Measurements from ENCODE around the gene RNU1-2.
"Not testable (repeated sequence)": the region's sequence is repeated elsewhere in the genome, so short reads cannot be mapped to it uniquely, and the experiment has no call there.

RNU1-2 gene

DNA sequence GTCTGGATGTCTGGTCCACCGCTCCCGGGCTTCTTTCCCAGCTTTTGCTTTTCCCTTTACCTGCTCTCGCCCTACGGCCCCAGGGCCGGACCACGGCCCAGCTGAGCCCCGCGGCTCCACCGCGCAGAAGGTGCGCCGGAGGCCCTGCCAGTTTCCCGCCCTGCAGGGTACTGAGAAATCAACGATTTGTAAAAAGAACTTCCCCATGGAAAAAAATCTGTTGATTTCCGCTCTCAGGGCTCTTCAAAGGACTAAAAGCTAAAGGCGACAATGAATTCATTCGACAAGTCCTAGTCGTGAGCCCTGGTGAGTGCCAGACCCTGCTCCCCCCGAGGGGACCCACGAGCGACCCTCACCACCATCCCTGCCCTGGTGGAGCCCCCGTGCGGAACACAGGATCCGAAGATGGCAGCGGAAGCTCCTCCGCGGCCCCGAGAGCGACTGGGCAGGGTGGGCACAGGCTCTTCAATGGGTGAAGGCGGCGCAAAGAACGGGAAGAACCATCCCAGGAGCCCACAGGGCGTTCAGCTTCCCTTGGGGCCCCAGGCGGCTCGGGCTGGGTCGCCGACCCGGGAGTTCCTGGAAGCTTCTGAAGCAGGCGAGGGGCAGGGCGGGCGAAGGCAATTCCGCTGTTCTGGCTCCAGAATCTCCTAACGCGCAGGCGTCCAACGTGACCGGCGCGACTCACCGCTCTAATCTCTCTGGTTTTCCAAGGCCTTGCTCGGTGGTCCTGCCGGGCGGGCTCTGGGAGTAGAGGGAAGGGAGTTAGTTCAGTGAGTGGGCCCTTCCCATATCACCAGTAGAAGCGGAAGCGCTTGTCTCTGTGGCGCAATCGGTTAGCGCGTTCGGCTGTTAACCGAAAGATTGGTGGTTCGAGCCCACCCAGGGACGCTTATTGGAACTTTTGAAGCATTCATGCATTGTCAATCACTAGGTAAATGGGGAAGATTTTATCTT lies 6.6 kb upstream of the RNU1-2 start:
- DNase-seq: no peak

DNA sequence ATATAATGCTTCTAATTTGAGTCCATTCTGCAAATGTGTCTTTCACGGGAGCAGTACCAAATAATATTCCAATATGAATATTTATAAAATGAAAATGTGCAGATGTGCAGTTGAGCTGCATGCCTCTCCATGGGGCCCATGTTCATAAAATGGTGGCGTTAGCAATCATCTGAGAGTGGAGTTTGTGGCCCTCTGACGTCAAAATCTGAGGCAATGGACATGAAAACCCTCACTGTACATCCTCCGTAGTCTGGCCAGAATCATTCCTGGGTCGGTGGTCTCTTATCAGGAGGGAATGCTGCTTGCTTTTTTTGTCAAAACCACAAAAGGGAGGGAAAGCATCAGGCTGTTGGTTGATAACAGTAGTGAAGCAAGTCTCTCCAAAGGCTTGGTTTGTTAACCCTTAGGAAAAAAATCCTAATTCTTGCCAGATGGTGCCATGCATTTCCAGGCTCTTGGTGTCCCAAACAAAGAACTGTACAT lies 5.2 kb upstream of the RNU1-2 start:
- not testable (repeated sequence) for DNase-seq

DNA sequence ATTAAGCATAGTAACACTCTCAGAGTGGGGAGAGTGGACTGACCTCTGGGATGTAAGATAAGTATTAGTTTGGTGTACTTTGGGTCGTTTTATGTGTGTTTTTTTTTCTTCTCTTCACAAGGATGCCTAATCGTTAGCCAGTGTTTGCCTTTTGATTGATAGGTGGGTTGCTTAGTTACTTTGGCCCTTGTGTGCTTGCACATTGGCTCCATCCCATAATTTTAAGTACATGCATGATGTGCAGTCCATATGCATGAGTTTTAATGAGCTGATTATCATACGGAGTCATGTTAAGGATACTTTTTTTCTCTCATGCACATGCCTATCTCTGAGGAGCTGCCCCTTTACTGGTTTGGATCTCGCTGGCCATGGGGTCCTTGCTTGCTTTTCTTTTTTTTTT lies 4.7 kb upstream of the RNU1-2 start:
- not testable (repeated sequence) for DNase-seq

DNA sequence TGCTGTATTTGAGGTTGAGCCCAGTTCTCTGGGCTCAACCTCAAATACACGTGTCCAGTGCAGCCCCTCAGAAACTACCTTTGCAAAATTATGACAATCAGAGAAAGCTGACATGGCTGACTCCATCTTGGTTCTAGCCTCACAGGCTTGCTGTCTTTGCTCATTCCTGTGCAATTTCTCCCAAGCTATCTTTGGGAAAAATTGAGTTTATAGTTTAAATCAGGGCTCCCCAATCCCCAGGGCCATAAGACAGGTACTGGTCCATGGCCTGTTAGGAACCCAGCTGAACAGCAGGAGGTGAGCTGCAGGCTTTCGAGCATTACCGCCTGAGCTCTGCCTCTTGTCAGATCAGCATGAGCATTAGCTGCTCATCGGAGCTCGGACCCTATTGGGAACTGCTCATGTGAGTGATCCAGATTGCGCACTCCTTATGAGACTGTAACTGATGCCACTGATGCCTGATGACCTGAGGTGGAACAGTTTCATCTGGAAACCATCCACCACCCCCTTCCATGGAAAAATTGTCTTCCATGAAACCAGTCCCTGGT lies 2.7 kb upstream of the RNU1-2 start:
- DNase-seq: not testable (repeated sequence)

DNA sequence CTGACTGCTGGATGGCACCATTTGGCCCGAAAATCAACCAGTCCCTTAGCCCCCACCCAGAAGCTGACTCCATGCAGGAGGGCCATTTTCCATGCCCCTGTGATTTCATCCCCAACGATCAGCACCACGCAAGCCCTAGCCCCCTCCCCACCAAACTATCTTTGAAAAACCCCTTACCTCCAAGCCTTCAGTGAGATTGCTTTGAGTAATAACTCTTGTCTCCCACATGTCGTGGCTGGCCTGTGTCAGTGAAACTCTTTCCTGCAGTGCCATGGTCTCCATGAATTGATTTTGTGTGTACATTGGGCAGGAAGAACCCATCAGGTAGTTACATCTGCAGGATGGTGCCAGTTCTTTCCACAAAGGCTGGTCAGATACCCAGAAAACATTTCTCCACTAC lies 2.0 kb upstream of the RNU1-2 start:
- not testable (repeated sequence) for DNase-seq

DNA sequence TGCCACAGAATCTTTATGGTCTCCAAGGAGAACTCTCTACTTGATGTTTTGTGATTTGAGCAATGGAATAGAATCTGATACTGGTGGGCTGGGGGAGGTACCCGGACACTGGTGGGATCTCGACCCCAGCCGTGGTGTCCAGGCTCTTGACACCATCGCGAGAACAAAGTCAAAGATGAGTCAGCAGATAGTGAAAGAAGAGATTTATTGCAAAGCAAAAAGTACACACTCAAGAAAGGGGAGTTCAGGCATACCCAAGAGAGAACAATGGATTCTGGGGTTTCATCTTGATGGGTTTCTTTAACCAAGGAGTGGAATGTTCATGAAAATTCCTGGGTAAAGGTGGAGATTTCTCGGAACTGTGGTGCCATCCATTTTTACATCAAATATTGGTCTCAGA lies 1.4 kb upstream of the RNU1-2 start:
- DNase-seq: not testable (repeated sequence)

DNA sequence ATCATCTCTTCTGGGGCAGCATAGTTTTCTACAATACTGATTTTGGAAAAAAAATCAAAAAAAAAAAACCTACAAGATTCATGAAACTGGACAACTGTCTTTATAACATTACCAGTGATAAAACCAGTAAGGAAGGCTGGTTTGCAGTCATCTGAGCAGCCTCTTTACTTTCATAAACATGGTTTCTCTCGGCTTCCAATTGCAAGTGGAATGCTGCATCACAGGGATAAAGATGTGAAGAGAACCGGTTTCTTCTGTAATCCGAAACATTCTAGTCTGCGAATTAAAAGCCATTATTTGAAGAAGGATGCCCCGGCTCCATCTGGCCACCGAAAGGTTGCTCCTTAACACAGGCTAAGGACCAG lies 565 bp upstream of the RNU1-2 start:
- not testable (repeated sequence) for DNase-seq

DNA sequence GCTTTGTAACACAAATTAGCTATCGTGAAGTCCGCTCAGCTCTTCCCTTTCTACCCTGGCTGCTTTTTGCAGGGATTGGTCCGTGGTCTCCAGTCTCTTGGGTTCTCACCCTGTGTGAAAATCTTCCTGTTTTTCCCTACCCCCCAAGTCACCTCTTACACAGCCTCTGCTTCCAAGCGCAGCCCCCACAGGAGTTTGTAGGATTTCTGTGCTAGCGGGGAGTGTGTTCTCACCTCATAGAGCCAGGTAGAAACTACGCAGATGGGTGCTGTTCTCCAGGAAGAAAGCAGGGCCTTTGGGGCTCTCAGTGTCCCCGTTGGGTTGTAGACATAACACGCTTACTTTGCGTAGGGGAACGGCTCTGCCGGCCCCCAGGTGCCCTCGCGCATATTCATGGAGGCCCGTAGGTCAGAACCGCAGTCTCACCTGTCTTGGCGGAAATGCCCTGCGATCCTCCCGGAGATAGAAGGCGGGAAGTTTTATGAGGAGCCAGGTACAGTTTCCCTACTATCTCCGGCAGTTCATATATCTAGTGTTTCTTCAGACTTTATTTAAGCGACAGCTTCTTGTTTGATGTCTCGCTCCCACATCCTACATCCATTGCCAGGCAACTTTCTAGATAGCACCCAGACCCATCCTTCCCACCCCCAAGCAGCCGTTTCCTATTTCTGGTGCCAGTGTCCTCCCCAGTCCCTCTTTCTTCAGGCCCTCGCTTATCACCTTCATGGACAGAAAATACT lies 706 bp downstream of the RNU1-2 start:
- DNase-seq: not testable (repeated sequence)

DNA sequence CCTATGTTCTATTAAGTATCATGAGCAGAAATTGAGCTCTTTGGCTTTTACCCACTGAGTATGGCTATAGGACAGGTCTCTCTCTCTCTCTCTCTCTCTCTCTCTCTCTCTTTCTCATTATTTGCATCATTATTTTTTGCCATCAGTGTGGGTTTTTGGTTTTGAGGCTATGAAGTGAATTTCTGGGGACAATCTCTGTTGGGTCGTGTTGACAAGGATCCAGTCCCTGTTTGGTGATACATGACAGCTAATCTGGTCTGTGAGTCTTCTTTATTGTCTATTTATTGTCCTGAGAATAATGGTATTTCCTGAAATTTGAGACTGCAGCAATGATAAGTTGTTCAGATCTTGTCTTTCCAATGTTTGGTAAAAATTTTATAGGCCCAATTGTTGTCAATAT lies 1.9 kb downstream of the RNU1-2 start:
- DNase-seq: not testable (repeated sequence)

DNA sequence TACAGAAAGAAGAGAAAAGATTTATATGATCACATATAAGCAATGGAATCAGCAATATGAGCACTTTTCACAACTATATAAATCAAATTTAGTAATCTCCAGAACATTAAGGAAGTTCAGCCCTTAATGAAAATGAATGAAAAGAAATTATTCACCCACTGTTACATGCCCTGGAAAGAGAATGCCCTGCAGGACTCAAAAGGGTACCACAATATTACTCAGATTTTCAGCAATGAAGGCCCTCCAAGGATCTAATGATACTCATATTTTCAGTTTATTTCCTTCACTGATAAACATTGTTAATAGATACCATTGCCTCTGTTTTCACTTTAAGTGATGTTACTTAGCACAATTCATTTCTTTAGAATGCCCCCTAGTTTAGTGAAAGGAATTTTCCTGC lies 2.5 kb downstream of the RNU1-2 start:
- not testable (repeated sequence) for DNase-seq

DNA sequence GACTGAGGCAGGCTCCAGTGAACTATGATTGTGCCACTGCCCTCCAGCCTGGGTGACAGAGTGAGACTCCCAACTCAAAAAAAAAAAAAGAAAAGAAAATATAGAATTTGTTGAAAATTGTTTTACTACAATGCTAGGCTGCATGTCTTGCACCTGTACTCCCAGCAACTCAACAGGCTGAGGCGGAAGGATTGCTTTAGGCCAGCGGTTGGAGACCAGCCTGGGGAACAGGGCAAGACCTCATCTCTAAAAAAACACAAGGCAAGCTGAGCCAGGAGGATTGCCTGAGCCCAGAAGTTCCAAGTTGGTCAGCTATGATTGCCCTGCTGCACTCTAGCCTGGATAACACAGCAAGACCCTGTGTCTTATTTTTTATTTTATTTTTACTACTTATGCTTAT lies 3.2 kb downstream of the RNU1-2 start:
- DNase-seq: not testable (repeated sequence)

DNA sequence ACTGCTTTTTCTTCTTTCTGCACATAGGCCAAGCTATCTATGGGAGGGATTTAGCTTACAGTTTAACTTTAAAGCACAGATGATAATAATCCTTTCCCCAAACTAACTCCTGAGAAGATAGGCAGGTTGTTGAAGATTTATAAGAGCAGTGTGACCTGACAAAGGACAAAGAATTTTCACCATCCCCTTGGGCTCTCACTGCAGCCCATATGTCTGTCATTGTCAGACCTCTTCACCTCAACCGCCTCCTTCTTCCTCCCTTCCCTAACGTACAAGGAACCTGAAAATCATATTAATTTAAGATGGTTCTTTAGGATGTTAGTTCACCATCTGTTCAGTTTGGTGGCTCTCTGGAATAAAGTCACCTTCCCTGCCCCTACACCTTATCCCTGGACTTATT lies 5.0 kb downstream of the RNU1-2 start:
- DNase-seq: no peak

DNA sequence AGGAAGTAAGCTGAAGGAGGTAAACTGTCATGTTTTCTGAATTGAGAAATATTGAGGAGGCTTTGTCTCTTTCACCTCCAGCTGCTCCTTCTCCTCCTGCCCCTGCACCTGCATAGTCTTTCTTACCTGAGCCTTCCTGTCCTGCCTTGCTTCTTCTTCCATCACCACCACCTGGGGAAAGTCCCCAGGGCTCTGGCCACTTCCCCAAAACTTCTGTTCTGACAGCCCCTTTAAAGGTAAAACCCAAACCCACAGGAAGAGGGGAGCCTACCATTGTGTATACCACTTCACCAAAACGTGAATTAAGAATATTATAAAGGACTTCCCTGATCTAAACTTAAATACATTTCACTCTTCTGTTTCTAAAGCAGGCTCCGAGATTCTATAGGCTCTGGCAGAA lies 5.6 kb downstream of the RNU1-2 start:
- DNase-seq: not testable (repeated sequence)

DNA sequence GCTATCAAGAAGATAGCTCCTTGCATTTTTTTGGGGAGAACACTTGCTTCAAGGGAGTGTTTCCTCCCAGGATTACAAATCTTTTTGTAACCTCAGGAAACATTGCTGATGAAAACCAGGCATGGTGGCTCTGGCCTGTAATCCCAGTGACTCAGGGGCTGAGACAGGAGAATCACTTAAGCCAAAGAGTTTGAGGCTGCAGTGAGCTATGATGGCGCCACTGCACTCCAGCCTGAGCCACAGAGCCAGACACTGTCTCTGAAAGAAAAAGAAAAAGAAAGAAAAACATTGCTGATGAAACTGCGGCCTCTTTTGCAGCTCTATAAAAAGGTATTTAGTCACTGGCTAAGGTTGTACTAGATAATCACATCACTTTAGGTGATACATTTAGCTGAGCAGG lies 7.3 kb downstream of the RNU1-2 start:
- DNase-seq: no peak

DNA sequence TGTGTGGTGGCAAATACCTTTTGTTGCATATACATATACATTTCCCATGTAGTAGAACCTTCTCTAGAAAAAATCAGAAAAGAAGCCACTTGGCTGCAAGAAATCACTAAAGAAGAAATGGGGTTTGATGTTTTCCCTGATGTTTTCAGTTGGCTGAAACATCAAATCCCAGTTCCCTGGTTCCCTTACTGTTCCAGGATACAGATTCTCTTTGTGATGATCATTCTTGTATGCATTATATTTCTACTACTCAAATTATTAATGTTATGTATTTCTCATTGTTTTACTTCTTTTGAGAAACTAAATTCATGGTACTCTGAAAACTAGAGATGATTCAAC lies 7.6 kb downstream of the RNU1-2 start:
- no peak for DNase-seq

DNA sequence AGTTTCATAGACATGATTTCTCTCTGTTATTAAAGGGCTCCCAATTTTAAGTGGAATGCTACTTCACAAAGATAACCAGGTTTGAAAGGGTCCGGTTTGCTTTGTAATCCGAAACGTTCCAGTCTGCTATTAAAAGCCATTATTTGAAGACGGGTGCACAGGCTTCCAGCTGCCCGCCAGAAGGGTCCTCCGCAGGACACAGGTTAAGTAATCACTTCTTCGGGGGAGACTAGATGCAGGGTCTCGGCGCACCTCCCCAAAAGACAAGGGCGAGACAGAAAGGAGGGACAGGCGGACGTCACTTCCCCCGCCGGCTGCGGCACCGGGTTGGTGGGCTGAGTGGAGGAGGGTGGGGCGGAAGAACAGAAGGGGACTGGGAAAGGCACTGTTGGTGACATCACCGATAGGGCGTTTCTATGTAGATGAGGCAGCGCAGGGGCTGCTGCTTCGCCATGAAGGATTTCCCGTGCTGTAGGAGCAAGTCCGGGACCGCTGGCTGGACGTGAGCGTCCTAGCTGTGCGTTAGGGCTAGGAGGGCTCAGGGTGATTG lies 8.9 kb downstream of the RNU1-2 start:
- peak; percentile 97 for DNase-seq

DNA sequence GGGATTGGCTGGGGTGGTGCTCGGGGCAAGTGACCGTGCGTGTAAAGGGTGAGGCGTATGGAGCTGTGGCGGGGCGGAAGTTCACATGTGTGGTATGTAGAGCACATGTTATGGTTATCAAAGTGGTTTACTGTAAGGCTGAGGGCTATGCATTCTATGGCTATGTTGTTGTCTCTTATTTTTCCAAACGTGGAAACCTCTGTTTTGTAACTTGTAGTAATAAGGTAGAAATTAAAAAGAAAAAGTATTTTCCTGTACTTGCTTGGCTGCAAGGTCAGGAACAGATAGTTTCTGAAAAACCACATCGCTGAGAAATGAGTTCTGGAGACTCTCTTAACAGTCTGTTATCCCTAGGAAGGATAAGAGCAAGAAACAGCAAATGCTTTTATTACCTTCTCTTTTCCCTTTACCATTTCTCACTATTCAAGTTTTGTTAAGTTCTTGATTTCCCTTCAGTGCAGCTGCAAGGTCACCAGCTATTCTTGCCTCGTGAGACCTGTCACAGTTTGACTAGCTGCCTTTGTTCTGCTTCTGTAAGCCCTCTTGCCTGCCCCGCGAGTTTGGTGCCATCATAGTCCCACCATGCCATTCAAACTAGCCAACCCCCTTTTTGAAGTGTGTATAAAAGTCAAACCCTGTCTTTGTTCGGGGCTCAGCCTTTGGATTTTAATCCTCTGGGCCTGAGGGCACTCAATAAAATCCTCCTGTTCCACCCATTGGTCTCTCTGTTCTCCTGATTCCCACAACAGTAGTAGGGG lies 9.5 kb downstream of the RNU1-2 start:
- peak; percentile 65 for DNase-seq

DNA sequence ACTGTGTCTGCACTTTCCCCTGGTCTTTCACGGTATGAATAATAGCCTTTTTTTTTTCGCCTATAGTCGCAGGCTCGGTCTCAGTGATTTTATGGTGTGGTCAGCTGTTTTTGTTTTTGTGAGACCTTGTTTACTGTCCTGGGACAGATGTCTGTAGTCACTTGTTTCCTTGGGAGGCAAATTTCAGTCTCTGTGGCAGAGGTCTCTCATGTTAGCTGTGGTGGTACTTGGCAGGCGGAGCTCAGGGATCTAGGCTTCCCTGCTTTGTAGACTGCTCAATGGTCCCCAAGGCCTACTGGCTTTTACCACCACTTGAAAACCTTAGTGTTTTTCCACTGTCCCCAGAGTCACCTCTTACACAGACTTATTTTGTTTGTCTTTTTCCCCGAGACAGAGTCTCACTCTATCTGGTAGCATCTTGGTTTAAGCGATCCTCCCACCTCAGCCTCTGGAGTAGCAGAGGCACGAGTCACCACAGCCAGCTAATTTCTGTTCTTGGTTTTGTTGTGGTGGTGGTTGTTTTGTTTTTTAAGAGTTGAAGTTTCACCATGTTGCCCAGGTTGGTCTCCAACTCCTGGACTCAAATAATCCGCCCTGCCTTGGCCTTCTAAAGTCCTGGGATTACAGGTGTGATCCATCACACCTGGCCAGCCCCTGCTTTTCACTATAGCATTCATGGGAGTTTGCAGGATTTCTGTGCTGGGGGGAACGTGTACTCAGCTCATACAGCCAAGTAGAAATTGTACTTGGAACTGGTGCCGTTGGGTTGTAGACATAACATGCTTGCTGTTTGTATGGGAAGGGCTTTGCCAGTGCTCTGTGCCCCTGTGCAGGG lies 10.3 kb downstream of the RNU1-2 start:
- DNase-seq: no peak

DNA sequence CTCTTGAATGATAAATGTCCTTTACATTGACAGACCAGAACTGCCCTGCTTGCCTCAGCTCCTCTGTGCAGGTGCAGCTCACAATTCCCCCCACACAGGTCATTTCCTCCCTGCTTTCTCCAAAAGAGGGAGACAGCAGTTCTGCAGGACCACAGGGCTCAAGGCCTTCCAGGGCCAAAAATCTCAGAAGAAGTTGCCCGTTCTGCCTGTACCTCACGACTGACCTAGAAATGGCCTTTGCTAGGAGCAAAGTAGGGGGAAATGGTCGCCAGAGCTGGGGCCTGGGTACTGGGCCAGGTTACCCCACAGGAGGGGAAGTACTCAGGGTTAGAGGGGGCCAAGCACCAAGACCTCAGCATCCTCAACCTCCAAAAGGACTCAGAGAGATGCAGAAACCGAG lies 11.1 kb downstream of the RNU1-2 start:
- no peak for DNase-seq

DNA sequence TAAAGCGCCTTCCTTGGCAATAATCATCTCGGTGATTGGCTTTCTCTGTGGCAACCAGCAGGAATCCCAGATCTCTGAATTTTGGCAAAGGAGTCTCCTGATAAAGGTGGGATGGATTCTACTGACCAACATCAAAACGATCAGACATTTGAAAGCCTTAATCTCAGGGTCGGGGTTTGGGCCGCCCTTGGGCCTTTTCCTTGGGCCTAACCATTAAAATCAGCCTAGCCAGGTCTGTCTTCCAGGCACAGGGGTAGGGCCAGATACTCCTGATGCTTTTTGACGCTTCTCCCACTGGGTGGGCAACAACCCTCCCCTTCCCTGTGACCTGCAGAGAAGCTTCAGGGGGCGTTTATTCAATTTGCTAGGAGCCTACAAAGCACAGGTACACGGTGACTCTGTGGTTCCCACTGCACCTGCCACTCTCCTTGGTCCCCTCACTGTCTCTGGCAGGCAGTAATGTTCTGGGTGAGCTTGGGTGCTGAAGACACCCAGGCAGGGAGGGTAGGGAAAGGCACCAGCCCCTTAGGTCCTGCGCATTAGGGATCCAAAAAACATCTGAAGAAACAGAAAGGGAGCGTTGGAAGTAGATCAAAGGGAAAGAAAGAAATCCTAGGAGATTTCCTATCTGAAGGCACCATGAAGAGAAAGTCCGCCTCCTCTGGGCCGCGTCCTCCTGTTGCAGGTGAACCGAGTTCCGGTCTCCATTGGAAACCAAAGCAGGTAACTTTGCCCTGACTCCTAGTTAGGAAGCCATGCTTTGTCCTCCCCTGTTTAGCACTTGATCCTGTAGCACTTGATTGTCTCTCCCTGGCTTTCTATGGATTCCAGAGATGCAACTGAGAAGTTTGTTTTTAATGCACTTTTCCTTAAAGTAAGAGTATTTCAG lies 12.3 kb downstream of the RNU1-2 start:
- DNase-seq: no peak
